CD4-positive, alpha-beta T cell treated with Interleukin-17A for 1 hour (primary cell): ENCODE data around the gene REV3L.

ENCODE experiments used
- DNase-seq: peaks from one replicate; pipeline ENCODE4 v3.0.0-alpha.2; 2020

REV3L gene

GRCh38 chr6:111468329-111469012, 14.5 kb downstream of the REV3L start:
- no peak for DNase-seq

GRCh38 chr6:111464184-111464583, 18.8 kb downstream of the REV3L start:
- no peak for DNase-seq

- DNase-seq = no peak
These were observed 20.1 kb downstream of the REV3L start for GRCh38 chr6:111462770-111463391.

GRCh38 chr6:111461860-111462259, 21.2 kb downstream of the REV3L start:
- peak; percentile 39 for DNase-seq

GRCh38 chr6:111458670-111459232, 24.3 kb downstream of the REV3L start:
- DNase-seq = no peak

- no peak for DNase-seq
These were observed 26.8 kb downstream of the REV3L start for GRCh38 chr6:111456208-111456607.

- DNase-seq = no peak
These were observed 32.4 kb downstream of the REV3L start for GRCh38 chr6:111450636-111451035.

- no peak for DNase-seq
These were observed 32.9 kb downstream of the REV3L start for GRCh38 chr6:111450087-111450486.

GRCh38 chr6:111449129-111449528, 33.9 kb downstream of the REV3L start:
- no peak for DNase-seq

- no peak for DNase-seq
These were observed 36.0 kb downstream of the REV3L start for GRCh38 chr6:111447051-111447450.

GRCh38 chr6:111445861-111446267, 37.2 kb downstream of the REV3L start:
- no peak for DNase-seq

GRCh38 chr6:111444794-111445193, 38.2 kb downstream of the REV3L start:
- DNase-seq = no peak

- DNase-seq = peak; percentile 9
These were observed 41.3 kb downstream of the REV3L start for GRCh38 chr6:111441678-111442243.

- no peak for DNase-seq
These were observed 43.8 kb downstream of the REV3L start for GRCh38 chr6:111439171-111439570.

- no peak for DNase-seq
These were observed 45.4 kb downstream of the REV3L start for GRCh38 chr6:111437573-111437972.

- no peak for DNase-seq
These were observed 50.5 kb downstream of the REV3L start for GRCh38 chr6:111432511-111432910.

GRCh38 chr6:111430605-111431376, 52.2 kb downstream of the REV3L start:
- no peak for DNase-seq

- no peak for DNase-seq
These were observed 53.4 kb downstream of the REV3L start for GRCh38 chr6:111429571-111429970.

GRCh38 chr6:111428811-111429210, 54.2 kb downstream of the REV3L start:
- DNase-seq = no peak

GRCh38 chr6:111427341-111428116, 55.5 kb downstream of the REV3L start:
- DNase-seq = peak; percentile 35

- no peak for DNase-seq
These were observed 58.8 kb downstream of the REV3L start for GRCh38 chr6:111423960-111424846.
